ENCODE results near the gene F7. TPM values are rescaled to one million over a fixed set of nuclear protein-coding genes. Genes with fewer than 3 reads are reported as not detected.
"Not testable (repeated sequence)": the region's sequence is repeated elsewhere in the genome, so short reads cannot be mapped to it uniquely, and the experiment has no call there.

The F7 gene
- total RNA-seq, 1 donor from 2014 or later, result 0.60 TPM

DNA sequence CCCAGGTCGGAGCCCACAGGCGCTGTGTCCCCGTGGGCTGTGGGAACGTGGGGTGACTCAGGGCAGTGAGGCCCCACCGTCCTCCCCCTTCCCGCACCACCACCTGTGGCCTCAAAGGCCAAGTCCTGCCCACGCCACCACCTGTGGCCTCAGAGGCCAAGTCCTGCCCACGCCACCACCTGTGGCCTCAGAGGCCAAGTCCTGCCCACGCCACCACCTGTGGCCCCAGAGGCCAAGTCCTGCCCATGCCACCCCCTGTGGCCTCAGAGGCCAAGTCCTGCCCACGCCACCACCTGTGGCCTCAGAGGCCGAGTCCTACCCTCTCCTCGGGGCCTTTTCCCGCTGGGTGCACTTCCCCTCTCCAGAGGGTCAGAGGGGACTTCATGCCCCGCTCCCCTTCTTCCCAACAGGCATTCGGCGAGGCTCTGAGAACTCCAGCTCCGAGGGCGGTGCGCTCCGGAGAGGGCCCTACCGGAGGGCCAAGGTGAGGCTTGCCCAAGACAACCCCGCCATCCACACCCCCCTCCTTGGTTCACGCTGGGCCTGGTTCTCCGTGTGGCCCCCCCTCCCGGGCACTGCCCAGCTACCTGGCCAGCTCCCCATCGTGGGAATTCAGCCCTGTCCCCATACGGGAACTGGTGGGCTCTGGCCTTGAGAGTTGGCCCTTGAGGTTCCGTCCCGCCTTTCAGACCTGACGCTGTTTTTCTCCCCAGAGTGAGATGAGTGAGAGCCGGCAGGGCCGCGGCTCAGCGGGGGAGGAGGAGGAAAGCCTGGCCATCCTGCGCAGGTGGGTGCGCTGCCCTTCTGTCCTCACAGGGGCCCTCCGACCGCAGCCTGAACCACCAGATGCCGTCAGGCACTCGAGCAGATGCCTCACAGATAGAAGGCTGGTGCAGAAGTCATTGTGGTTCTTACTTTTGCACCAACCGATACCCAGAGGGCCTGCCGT lies 27.4 kb upstream of the F7 start:
- no peak overlapping the region for H3K4me3 Mint-ChIP-seq (ENCODE audit: unreplicated experiment)
- TF ChIP-seq, protein P1, sequence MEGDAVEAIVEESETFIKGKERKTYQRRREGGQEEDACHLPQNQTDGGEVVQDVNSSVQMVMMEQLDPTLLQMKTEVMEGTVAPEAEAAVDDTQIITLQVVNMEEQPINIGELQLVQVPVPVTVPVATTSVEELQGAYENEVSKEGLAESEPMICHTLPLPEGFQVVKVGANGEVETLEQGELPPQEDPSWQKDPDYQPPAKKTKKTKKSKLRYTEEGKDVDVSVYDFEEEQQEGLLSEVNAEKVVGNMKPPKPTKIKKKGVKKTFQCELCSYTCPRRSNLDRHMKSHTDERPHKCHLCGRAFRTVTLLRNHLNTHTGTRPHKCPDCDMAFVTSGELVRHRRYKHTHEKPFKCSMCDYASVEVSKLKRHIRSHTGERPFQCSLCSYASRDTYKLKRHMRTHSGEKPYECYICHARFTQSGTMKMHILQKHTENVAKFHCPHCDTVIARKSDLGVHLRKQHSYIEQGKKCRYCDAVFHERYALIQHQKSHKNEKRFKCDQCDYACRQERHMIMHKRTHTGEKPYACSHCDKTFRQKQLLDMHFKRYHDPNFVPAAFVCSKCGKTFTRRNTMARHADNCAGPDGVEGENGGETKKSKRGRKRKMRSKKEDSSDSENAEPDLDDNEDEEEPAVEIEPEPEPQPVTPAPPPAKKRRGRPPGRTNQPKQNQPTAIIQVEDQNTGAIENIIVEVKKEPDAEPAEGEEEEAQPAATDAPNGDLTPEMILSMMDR (IDR thresholded peaks at IDR 0.05), result no peak
- H3K36me3 Mint-ChIP-seq (ENCODE audit: low read depth), result peaks cover 5% of the 10 kb centered on the region
- peaks cover 6% of the 10 kb centered on the region for H3K27me3 Mint-ChIP-seq (ENCODE audit: low read depth)
- no peaks in the 10 kb centered on the region for H3K4me1 Mint-ChIP-seq (ENCODE audit: low read depth)
- DNase-seq (ENCODE audit: low spot score), result peak; percentile 79
- H3K27ac Mint-ChIP-seq (ENCODE audit: unreplicated experiment), result no peak overlapping the region
- no peaks in the 10 kb centered on the region for H3K9me3 Mint-ChIP-seq (ENCODE audit: low read depth)

DNA sequence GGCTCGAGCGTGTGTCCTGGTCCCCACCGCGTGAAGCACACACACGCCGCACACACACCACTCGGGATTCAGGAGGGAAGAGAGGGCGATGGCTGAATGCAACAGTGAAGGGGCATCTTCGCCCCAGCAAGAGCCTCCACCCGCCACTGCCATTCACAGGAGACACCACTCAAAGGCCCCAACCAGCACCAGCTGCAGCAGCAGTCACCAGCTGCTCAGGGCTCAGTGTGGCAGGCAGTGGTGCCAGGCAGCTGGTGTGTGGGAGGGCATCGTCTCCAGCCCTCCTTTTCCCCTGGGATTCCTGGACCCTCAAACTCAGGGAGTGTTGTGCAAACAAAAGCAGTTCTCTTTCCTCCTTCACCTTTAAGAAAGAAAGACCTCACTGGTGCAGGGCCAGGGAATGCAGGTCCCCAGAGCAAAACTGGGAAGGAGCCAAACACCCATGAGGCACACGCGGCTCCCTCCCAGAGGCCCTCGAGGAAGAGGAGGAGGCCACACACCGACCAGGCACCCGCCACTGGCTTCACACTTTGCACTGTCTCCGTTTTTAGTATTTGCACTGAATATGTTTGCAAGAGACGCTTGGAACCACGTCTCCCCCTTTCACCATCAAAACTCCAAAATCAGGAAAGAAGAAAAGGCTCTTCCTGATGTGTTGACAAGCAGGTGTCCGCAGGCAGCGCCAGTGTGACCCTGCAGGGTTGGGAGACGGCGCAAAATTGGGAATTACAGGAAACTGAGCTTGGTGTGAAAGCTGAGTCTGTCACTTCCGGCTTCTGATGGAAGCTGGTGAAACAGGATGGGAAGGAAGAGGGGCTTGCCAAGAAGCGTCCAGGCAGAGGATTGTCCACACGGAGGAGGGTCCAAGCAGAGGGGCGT lies 26.4 kb upstream of the F7 start:
- peak; percentile 62 for DNase-seq (ENCODE audit: low spot score)
- TF ChIP-seq, protein P1 (IDR thresholded peaks at IDR 0.05), result no peak
- no peaks in the 10 kb centered on the region for H3K4me1 Mint-ChIP-seq (ENCODE audit: low read depth)
- no peaks in the 10 kb centered on the region for H3K9me3 Mint-ChIP-seq (ENCODE audit: low read depth)
- peaks cover 6% of the 10 kb centered on the region for H3K27me3 Mint-ChIP-seq (ENCODE audit: low read depth)
- peaks cover 3% of the 10 kb centered on the region for H3K36me3 Mint-ChIP-seq (ENCODE audit: low read depth)
- H3K27ac Mint-ChIP-seq (ENCODE audit: unreplicated experiment), result no peak overlapping the region
- no peak overlapping the region for H3K4me3 Mint-ChIP-seq (ENCODE audit: unreplicated experiment)

DNA sequence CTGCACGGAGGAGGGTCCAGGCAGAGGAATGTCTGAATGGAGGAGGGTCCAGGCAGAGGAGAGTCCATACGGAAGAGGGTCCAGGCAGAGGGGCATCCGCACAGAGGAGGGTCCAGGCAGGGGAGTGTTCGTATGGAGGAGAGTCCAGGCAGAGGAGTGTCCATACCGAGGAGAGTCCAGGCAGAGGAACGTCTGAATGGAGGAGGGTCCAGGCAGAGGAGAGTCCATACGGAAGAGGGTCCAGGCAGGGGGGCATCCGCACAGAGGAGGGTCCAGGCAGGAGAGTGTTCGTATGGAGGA lies 25.9 kb upstream of the F7 start:
- DNase-seq (ENCODE audit: low spot score), result peak; percentile 74
- not testable (repeated sequence) for H3K4me3 Mint-ChIP-seq (ENCODE audit: unreplicated experiment); H3K27me3 Mint-ChIP-seq (ENCODE audit: low read depth); H3K9me3 Mint-ChIP-seq (ENCODE audit: low read depth); H3K27ac Mint-ChIP-seq (ENCODE audit: unreplicated experiment); H3K4me1 Mint-ChIP-seq (ENCODE audit: low read depth); H3K36me3 Mint-ChIP-seq (ENCODE audit: low read depth)

DNA sequence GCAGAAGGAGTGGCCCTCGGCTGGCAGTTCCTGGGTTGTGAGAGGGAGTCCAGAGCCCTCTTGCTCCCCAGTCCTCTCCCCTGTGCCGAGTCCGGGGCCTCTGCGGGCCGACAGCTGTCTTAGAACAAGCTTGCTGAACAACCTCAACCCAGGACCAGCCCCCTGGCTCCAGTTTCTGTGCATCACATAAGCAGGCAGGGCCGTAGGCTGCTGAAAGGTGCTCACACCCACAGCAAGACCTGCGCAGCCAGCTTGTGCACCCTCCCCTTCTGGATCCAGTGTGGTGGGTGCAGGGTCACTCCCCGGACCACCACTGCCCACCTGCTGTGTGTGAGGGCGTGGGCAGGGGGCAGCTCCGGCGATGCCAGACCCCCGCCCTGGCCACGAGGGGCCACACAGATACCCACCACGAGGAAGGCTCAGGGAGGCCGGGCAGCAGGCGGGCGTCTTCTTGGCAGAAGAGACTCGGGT lies 25.2 kb upstream of the F7 start:
- TF ChIP-seq, protein P1 (IDR thresholded peaks at IDR 0.05), result no peak
- Mint-ChIP-seq H3K4me3 (ENCODE audit: unreplicated experiment) (no peak overlapping the region), H3K27ac (ENCODE audit: unreplicated experiment) (no peak overlapping the region), H3K27me3 (ENCODE audit: low read depth) (peaks cover 6% of the 10 kb centered on the region), H3K9me3 (ENCODE audit: low read depth) (no peaks in the 10 kb centered on the region), H3K36me3 (ENCODE audit: low read depth) (peaks cover 3% of the 10 kb centered on the region), H3K4me1 (ENCODE audit: low read depth) (no peaks in the 10 kb centered on the region)
- peak; percentile 88 for DNase-seq (ENCODE audit: low spot score)

DNA sequence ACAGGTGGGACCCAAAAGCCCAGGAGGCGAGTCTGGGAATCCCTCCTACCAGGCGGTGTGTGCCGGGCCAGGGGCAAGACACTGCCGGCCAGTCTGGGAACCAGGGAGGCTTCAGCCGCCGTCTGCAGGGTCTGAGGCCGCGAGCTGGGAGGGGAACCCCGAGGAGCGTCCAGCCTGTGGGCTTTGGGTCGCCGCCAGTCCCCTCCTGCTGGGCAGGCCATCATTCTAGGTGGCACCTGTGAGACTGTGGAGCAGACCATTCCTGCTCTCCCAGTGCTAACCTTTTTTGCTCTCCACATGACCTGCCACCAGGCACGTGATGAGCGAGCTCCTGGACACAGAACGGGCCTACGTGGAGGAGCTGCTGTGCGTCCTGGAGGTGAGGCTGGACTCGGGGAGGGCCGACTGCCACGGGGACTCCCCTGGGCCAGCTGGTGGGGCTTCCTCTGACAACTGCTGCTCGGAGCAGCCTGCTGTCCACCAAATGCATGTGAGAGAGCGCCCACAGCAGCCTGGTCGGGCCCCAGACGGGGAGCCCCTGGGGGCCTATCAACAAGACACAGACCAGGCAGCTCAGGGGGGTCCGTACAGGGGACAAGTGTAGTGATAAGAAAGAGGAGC lies 24.6 kb upstream of the F7 start:
- DNase-seq (ENCODE audit: low spot score), result peak; percentile 86
- H3K4me3 Mint-ChIP-seq (ENCODE audit: unreplicated experiment), result no peak overlapping the region
- no peaks in the 10 kb centered on the region for H3K9me3 Mint-ChIP-seq (ENCODE audit: low read depth)
- TF ChIP-seq, protein P1 (IDR thresholded peaks at IDR 0.05), result no peak
- H3K27me3 Mint-ChIP-seq (ENCODE audit: low read depth), result peaks cover 6% of the 10 kb centered on the region
- peaks cover 3% of the 10 kb centered on the region for H3K36me3 Mint-ChIP-seq (ENCODE audit: low read depth)
- no peaks in the 10 kb centered on the region for H3K4me1 Mint-ChIP-seq (ENCODE audit: low read depth)
- H3K27ac Mint-ChIP-seq (ENCODE audit: unreplicated experiment), result no peak overlapping the region
